Karpas-422 (cell line): ENCODE results near the gene ATF7IP2. TPM values are rescaled to one million over a fixed set of nuclear protein-coding genes. Genes with fewer than 3 reads are reported as not detected.

ENCODE experiments used
- DNase-seq: peaks from one replicate; pipeline ENCODE4 v3.0.0-alpha.2; 2015
- H2AFZ ChIP-seq: fragments of 200-600 bp; sonication (generic); 2 replicates; pipeline ENCODE4 v1.6.1; 2014; ENCODE audit warnings: antibody characterized with exemption, low read length, mixed read lengths
- H3K27ac ChIP-seq: fragments of 200-600 bp; sonication (generic); 2 replicates; pipeline ENCODE4 v1.5.1; 2014; ENCODE audit warnings: mild to moderate bottlenecking, low read length, moderate library complexity
- H3K27me3 ChIP-seq: fragments of 200-600 bp; sonication (generic); 2 replicates; pipeline ENCODE4 v1.6.1; 2014; ENCODE audit warnings: low read length, mixed read lengths
- H3K36me3 ChIP-seq: fragments of 200-600 bp; sonication (generic); 2 replicates; pipeline ENCODE4 v1.6.1; 2014; ENCODE audit warnings: low read length, mixed read lengths; ENCODE audit not compliant: insufficient read depth
- H3K4me1 ChIP-seq: fragments of 200-600 bp; sonication (generic); 2 replicates; pipeline ENCODE4 v1.6.1; 2014; ENCODE audit warnings: mild to moderate bottlenecking, low read length, mixed read lengths
- H3K4me2 ChIP-seq: fragments of 200-600 bp; sonication (generic); 2 replicates; pipeline ENCODE4 v1.6.1; 2014; ENCODE audit warnings: low read length, low read depth, mild to moderate bottlenecking; ENCODE audit not compliant: poor library complexity, severe bottlenecking
- H3K4me3 ChIP-seq: fragments of 200-600 bp; sonication (generic); 2 replicates; pipeline ENCODE4 v1.5.1; 2014; ENCODE audit warnings: mild to moderate bottlenecking, antibody characterized with exemption, low read length, mixed read lengths
- H3K79me2 ChIP-seq: fragments of 200-600 bp; sonication (generic); 2 replicates; pipeline ENCODE4 v1.6.1; 2014; ENCODE audit warnings: mild to moderate bottlenecking, low read length, mixed read lengths
- H3K9ac ChIP-seq: fragments of 200-600 bp; sonication (generic); 2 replicates; pipeline ENCODE4 v1.6.0; 2014; ENCODE audit warnings: low read length
- H3K9me2 ChIP-seq: fragments of 200-600 bp; sonication (generic), shearing (Covaris generic); replicated peaks from 2 replicates; pipeline ENCODE4 v1.6.0; 2014; ENCODE audit warnings: mild to moderate bottlenecking, low read length, moderate library complexity; ENCODE audit not compliant: insufficient read depth
- H3K9me3 ChIP-seq: fragments of 300-700, 200-600 bp; sonication (generic); 2 replicates; pipeline ENCODE4 v1.6.1; 2014; ENCODE audit warnings: low read length, mixed read lengths
- H4K20me1 ChIP-seq: fragments of 200-600 bp; sonication (generic); 2 replicates; pipeline ENCODE4 v1.6.1; 2014; ENCODE audit warnings: mild to moderate bottlenecking, antibody characterized with exemption, low read length, low read depth; ENCODE audit not compliant: insufficient read depth
- total RNA-seq: library from RNA; depleted of rRNA; stranded (reverse); fragments of >200 nt; shearing (Covaris generic); gene quantifications from 2 replicates; pipeline ENCODE4 v1.2.3, GENCODE V29; 2014; ENCODE audit warnings: low replicate concordance

ATF7IP2 gene
- total RNA-seq, 1 experiment from 2014 or later, result 57.3 TPM

DNA sequence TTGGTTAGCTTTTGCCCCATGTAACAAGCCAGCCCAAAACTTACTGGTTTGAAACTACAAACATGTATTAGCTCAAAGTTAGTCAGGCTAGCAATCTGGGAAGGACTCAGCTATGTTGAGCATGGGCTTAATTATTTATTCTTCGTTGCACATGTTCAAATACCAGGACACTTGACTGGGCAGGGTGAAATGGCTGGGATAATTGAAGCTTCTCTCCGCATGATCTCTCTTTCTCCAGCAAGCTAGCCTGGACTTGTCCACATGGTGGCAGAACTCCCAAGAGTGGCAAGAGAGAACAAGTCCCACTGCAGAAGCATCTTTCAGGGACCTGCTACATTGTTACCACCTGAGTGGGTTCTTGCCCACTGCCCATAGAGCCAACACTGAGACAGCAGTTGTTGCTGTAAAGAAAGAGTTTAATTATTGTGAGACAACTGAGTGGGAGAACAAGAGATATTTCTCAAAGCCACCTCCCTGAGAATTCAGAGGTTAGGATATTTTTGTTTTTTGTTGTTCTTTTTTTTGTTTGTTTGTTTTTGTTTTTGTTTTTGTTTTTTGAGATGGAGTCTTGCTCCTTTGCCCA lies 16.8 kb upstream of the ATF7IP2 start:
- Histone ChIP-seq H3K9me3 (no peaks in the 10 kb centered on the region), H3K9ac (no peak overlapping the region), H3K36me3 (no peaks in the 10 kb centered on the region), H3K9me2 (no peaks in the 10 kb centered on the region), H3K27me3 (no peaks in the 10 kb centered on the region), H3K79me2 (no peaks in the 10 kb centered on the region), H3K4me1 (peaks cover 3% of the 10 kb centered on the region; the same call in 1 of the 2 replicates), H3K4me3 (no peak overlapping the region), H3K4me2 (no peak overlapping the region), H4K20me1 (no peaks in the 10 kb centered on the region), H3K27ac (no peak overlapping the region), H2AFZ (no peak overlapping the region)
- peak; percentile 49 for DNase-seq

DNA sequence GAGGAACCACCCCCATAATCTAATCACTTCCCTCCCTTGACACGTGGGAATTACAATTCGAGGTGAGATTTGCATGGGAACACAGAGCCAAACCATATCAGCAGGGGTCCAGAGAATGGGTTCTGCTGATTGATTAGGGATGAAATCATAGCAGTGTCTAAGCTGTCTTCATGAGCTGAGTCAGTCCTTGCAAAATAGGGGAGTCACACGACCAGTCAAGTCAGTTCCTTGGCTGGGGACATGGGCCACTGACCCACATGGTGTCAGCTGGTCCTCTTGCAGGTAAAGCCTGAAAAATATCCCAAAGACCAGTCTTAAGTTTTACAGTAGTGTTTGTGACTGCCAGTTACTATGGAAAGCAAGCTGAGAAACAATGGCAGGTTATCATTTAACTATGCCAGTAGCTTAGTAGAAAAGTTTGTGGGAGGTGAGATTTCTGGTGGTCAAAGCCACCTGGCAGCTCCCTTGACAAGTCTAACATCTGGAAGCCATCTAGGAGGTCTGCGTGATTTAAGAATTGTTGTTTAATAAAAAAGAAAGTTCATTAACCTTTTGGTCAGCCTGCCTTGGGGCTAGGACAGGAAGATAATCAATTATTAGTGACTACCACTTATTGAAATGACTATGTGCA lies 15.7 kb upstream of the ATF7IP2 start:
- no peaks in the 10 kb centered on the region for H3K36me3 ChIP-seq
- no peaks in the 10 kb centered on the region for H4K20me1 ChIP-seq
- H3K9ac ChIP-seq, result no peak overlapping the region
- no peak overlapping the region for H3K4me2 ChIP-seq
- H3K9me3 ChIP-seq, result no peaks in the 10 kb centered on the region
- no peak overlapping the region for H3K27ac ChIP-seq
- DNase-seq, result no peak
- H3K9me2 ChIP-seq, result no peaks in the 10 kb centered on the region
- H2AFZ ChIP-seq, result no peak overlapping the region
- H3K4me3 ChIP-seq, result no peak overlapping the region
- no peaks in the 10 kb centered on the region for H3K79me2 ChIP-seq
- no peaks in the 10 kb centered on the region for H3K27me3 ChIP-seq
- peaks cover 3% of the 10 kb centered on the region; the same call in 1 of the 2 replicates for H3K4me1 ChIP-seq

DNA sequence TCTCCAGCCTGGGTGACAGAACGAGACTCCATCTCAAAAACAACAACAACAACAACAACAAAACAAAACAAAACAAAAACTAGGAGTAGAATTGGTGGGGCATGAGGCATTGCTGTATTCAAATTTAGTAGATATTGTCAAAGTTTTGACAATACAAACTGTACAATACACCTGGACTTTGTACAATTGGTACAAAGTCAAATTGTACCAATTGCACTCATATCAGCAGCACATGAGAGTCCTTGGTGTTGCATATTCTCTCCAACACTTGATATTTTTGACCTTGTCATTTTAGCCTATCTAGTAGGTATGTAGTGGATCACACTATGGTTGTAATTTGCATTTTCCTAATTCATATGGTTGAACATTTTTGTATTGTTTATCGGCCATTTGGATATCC lies 14.3 kb upstream of the ATF7IP2 start:
- H2AFZ ChIP-seq, result no peak overlapping the region
- no peak for DNase-seq
- H3K27me3 ChIP-seq, result no peaks in the 10 kb centered on the region
- peaks cover 3% of the 10 kb centered on the region; the same call in 1 of the 2 replicates for H3K4me1 ChIP-seq
- H3K4me3 ChIP-seq, result no peak overlapping the region
- H3K79me2 ChIP-seq, result no peaks in the 10 kb centered on the region
- H3K9me3 ChIP-seq, result no peaks in the 10 kb centered on the region
- no peak overlapping the region for H3K4me2 ChIP-seq
- no peaks in the 10 kb centered on the region for H4K20me1 ChIP-seq
- H3K9ac ChIP-seq, result no peak overlapping the region
- no peak overlapping the region for H3K27ac ChIP-seq
- no peaks in the 10 kb centered on the region for H3K36me3 ChIP-seq
- H3K9me2 ChIP-seq, result no peaks in the 10 kb centered on the region

DNA sequence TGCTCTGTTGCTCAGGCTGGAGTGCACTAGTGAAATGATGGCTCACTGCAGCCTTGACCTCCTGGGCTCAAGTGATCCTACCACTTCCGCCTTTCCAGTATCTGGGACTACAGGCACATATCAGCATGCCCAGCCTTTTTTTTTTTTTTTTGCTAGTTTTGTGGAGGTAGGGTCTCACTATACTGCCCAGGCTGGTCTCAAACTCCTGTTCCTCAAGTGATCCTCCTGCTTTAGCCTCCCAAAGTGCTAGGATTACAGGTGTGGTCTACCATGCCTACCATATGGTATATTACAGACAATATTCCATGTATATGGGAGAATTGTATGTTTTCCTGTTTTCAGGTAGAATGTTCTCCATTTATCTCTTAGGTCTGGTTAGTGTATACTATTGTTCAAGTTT lies 12.3 kb upstream of the ATF7IP2 start:
- Histone ChIP-seq H2AFZ (no peak overlapping the region), H3K4me2 (no peak overlapping the region), H3K9me3 (no peaks in the 10 kb centered on the region), H3K79me2 (no peaks in the 10 kb centered on the region), H3K4me3 (no peak overlapping the region), H3K9ac (no peak overlapping the region), H3K9me2 (no peaks in the 10 kb centered on the region), H3K27ac (no peak overlapping the region), H3K4me1 (peaks cover 3% of the 10 kb centered on the region; the same call in 1 of the 2 replicates), H3K27me3 (no peaks in the 10 kb centered on the region), H3K36me3 (no peaks in the 10 kb centered on the region), H4K20me1 (no peaks in the 10 kb centered on the region)
- no peak for DNase-seq

DNA sequence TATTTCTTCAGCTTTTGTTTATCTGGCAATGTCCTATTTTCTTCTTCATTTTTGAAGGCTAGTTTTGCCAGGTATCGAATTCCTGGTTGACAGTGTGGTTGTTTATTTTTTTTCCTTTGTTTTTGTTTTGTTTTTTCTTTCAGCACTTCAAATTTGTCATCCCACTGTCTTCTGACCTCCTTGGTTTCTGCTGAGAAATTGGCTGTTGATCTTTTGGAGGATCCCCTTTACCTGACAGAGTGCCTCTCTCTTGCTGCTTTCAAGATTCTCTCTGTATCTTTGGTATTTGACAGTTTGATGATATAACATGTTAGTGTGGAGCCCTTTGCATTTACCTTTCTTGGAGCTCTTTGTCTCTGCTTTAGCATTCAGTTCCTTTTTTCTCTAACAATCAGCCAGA lies 9.6 kb upstream of the ATF7IP2 start:
- Histone ChIP-seq H2AFZ (no peak overlapping the region), H3K4me2 (no peak overlapping the region), H3K4me3 (no peak overlapping the region), H4K20me1 (no peaks in the 10 kb centered on the region), H3K27ac (no peak overlapping the region), H3K9me3 (no peaks in the 10 kb centered on the region), H3K79me2 (no peaks in the 10 kb centered on the region), H3K36me3 (no peaks in the 10 kb centered on the region), H3K9me2 (no peaks in the 10 kb centered on the region), H3K4me1 (no peaks in the 10 kb centered on the region), H3K27me3 (no peaks in the 10 kb centered on the region), H3K9ac (no peak overlapping the region)
- no peak for DNase-seq

DNA sequence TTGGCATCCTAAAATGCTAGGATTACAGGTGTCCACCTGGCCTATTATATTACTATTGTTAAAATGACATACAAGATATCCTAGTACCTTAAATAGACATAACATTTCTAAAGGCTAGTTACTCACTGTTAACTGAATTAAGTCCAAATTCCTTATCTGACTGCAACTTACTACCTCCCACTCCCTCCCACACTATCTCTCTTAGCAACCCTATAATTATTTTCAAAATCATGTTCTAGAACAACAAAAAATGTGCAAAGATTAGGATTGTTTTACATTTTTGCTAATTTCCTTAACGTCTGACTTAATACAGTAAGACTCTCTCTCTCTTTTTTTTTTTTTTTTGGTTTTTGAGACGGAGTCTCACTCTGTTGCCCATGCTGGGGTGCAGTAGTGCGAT lies 2.2 kb upstream of the ATF7IP2 start:
- H3K4me3 ChIP-seq, result no peak overlapping the region
- peaks cover 26% of the 10 kb centered on the region for H3K79me2 ChIP-seq
- H3K27me3 ChIP-seq, result no peaks in the 10 kb centered on the region

DNA sequence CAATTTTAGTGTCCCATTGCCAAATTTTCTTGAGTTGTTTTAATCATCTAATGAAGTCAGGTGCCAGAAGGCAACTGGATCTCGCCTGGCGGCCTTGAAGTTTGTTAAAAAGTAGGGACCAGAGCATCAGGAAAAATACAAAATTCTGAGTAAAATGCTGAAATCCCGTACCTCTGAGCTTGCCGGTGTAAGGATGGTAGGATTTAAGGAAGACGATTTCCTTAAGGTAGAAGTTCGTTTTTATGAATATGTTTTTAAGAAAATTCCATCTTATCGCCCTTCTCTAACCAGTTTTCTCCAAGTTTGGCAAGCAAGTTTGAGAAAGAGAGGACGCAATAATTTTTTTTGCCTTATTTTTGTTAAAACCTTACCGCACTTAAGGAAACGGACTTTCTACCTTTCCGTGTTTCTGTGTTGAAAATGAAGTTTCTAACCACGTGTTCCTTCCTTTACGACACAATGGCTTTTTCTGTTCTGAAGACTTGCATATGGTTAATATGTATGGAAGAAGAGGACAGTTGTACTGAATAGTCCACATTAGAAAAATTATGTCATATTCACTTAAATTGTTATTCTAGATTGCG lies 748 bp downstream of the ATF7IP2 start:
- H2AFZ ChIP-seq, result peak overlapping the region; percentile 69
- H3K36me3 ChIP-seq, result peaks cover 21% of the 10 kb centered on the region; the same call in 1 of the 2 replicates
- H3K4me2 ChIP-seq, result peak overlapping the region; percentile 83
- peak overlapping the region; percentile 87 for H3K4me3 ChIP-seq
- H3K4me1 ChIP-seq, result peaks cover 26% of the 10 kb centered on the region
- peak overlapping the region; percentile 40 for H3K27ac ChIP-seq
- peak overlapping the region; percentile 81 for H3K9ac ChIP-seq
- DNase-seq, result peak; percentile 65
- H4K20me1 ChIP-seq, result no peaks in the 10 kb centered on the region
- no peaks in the 10 kb centered on the region for H3K9me2 ChIP-seq
- H3K27me3 ChIP-seq, result no peaks in the 10 kb centered on the region
- peaks cover 47% of the 10 kb centered on the region for H3K79me2 ChIP-seq
- H3K9me3 ChIP-seq, result no peaks in the 10 kb centered on the region; the same call in 1 of the 2 replicates

More for the DNA sequence above, 2.2 kb upstream of the ATF7IP2 start:
- H3K36me3 ChIP-seq, result peaks cover 12% of the 10 kb centered on the region; the same call in 1 of the 2 replicates
- H3K9me3 ChIP-seq, result no peaks in the 10 kb centered on the region; the same call in 1 of the 2 replicates
- H3K4me1 ChIP-seq, result peaks cover 18% of the 10 kb centered on the region
- no peak overlapping the region for H2AFZ ChIP-seq
- no peak overlapping the region for H3K9ac ChIP-seq
- DNase-seq, result no peak
- no peak overlapping the region for H3K27ac ChIP-seq
- no peaks in the 10 kb centered on the region for H3K9me2 ChIP-seq
- no peaks in the 10 kb centered on the region for H4K20me1 ChIP-seq
- H3K4me2 ChIP-seq, result no peak overlapping the region

DNA sequence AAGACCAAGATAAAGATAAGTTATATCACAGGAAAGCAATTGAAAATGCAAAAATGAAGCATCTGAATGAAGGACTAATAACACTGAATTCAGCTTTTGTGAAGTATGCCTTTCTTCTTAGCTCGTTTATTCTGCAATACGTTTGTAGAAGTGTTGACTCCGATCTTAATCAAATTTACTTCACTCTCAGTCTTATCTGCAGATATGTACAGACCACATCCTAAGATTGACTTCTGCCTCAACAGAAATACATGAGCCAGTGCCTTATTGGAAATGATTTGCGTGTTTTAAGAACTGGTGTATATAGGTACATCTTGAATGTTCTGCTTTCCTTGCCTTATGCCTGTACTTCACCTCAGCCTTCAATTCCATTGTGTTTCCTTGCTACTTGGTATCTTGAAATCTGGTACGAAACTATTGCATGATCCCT lies 1.3 kb downstream of the ATF7IP2 start:
- H3K79me2 ChIP-seq, result peaks cover 47% of the 10 kb centered on the region

More for the DNA sequence above, 1.3 kb downstream of the ATF7IP2 start:
- Histone ChIP-seq H3K4me1 (peaks cover 23% of the 10 kb centered on the region), H4K20me1 (no peaks in the 10 kb centered on the region), H3K9me2 (no peaks in the 10 kb centered on the region), H3K9me3 (no peaks in the 10 kb centered on the region; the same call in 1 of the 2 replicates), H3K27me3 (no peaks in the 10 kb centered on the region), H3K36me3 (peaks cover 21% of the 10 kb centered on the region; the same call in 1 of the 2 replicates), H3K27ac (peak overlapping the region; percentile 40; the same call in 1 of the 2 replicates), H3K9ac (peak overlapping the region; percentile 81), H3K4me3 (peak overlapping the region; percentile 87), H2AFZ (no peak overlapping the region), H3K4me2 (peak overlapping the region; percentile 83)
- DNase-seq, result no peak
